ENCODE data around the gene KDM4B. TPM values are rescaled to one million over a fixed set of nuclear protein-coding genes. Genes with fewer than 3 reads are reported as not detected.

Gene KDM4B
- total and polyA plus RNA-seq, 4 donors: 3.2 to 19.7 (median 12.9) TPM

DNA sequence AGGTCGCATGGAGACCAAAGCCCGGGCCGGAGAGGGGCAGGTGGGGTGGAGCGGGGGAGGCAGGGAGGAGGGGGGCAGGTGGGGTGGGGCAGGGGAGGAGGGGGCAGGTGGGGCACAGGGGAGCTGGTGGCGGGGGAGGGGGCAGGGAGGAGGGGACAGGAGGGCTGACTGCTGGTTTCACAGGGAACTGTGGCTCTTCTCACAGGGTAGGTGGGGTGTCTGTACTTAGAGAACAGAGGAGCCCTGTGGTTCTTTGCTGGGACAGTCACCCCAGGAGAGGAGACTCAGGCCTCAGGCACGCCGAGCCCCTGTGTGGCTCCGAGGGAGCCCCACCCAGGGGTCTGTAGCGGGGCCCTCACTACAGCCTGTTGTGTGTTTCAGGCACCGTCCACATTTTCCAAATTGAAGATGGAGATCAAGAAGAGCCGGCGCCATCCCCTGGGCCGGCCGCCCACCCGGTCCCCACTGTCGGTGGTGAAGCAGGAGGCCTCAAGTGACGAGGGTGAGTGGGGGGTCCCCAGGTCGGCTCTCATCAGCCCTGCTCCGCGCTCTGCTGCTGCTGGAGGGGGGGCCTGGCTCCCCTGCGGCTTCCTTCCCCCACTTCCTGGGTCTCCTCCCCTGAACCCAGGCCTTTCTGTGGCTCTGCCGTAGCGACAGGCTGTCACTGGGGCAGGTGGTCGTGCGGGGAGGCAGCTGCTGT lies 162.7 kb downstream of the KDM4B start:
- H3K9me3 ChIP-seq (ENCODE audit: control insufficient read depth in 4 of 4, low read length in 3 of 4): no peaks in the 10 kb centered on the region
- peaks cover 4 to 41% (median 9%) of the 10 kb centered on the region in 4 donors for H3K36me3 ChIP-seq (ENCODE audit: control insufficient read depth in 4 of 4, insufficient read depth in 3 of 4, low read depth in 1 of 4, low read length in 3 of 4)
- no peak overlapping the region for H3K9ac ChIP-seq (ENCODE audit: low read depth in 1 of 2, low read length in 2 of 2)
- H3K27ac ChIP-seq (ENCODE audit: low read depth in 1 of 2, low read length in 2 of 2): no peak overlapping the region
- no peak for DNase-seq (ENCODE audit: low spot score)
- no peak overlapping the region for H3K4me3 ChIP-seq (ENCODE audit: low read depth in 1 of 3, low read length in 3 of 3)
- TF ChIP-seq, protein P1, sequence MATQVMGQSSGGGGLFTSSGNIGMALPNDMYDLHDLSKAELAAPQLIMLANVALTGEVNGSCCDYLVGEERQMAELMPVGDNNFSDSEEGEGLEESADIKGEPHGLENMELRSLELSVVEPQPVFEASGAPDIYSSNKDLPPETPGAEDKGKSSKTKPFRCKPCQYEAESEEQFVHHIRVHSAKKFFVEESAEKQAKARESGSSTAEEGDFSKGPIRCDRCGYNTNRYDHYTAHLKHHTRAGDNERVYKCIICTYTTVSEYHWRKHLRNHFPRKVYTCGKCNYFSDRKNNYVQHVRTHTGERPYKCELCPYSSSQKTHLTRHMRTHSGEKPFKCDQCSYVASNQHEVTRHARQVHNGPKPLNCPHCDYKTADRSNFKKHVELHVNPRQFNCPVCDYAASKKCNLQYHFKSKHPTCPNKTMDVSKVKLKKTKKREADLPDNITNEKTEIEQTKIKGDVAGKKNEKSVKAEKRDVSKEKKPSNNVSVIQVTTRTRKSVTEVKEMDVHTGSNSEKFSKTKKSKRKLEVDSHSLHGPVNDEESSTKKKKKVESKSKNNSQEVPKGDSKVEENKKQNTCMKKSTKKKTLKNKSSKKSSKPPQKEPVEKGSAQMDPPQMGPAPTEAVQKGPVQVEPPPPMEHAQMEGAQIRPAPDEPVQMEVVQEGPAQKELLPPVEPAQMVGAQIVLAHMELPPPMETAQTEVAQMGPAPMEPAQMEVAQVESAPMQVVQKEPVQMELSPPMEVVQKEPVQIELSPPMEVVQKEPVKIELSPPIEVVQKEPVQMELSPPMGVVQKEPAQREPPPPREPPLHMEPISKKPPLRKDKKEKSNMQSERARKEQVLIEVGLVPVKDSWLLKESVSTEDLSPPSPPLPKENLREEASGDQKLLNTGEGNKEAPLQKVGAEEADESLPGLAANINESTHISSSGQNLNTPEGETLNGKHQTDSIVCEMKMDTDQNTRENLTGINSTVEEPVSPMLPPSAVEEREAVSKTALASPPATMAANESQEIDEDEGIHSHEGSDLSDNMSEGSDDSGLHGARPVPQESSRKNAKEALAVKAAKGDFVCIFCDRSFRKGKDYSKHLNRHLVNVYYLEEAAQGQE (IDR thresholded peaks at IDR 0.05): no peak
- TF ChIP-seq EGR1 (IDR thresholded peaks at IDR 0.05; ENCODE audit: low read depth in 2 of 2) (no peak), HNF4G (IDR thresholded peaks at IDR 0.05) (no peak), JUND (IDR thresholded peaks at IDR 0.05) (no peak), FOXA1 (IDR thresholded peaks at IDR 0.05) (no peak)
- TF ChIP-seq, protein P2, sequence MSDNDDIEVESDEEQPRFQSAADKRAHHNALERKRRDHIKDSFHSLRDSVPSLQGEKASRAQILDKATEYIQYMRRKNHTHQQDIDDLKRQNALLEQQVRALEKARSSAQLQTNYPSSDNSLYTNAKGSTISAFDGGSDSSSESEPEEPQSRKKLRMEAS (IDR thresholded peaks at IDR 0.05): no peak
- TF ChIP-seq, protein P3, sequence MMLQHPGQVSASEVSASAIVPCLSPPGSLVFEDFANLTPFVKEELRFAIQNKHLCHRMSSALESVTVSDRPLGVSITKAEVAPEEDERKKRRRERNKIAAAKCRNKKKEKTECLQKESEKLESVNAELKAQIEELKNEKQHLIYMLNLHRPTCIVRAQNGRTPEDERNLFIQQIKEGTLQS (IDR thresholded peaks at IDR 0.05): no peak
- WGBS: 89% methylated on average over 25 of the region's 25 CpGs
- no peaks in the 10 kb centered on the region for H3K27me3 ChIP-seq (ENCODE audit: control insufficient read depth in 4 of 4, insufficient read depth in 4 of 4, low read length in 3 of 4)
- peaks cover 0 to 21% (median 1%) of the 10 kb centered on the region in 4 donors for H3K4me1 ChIP-seq (ENCODE audit: control insufficient read depth in 4 of 4, insufficient read depth in 4 of 4, low read length in 3 of 4)

DNA sequence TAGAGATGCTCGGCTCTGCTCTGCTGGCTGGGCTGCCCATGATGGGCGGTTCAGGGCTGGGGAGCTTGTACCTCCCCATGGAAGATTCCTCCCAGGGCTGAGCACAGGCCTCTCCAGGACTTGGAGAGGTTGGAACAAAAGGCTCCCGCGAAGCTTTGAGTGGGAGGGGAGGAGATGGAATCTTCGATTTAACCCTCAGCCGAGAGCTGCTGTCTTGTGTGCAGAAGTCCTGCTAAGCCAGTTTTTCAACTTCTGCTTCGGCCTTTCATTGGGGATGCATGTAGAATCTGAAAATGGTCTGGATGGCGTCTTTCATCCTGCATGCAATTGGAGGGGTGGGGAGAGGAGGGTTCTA lies 163.3 kb downstream of the KDM4B start:
- peaks cover 4 to 47% (median 10%) of the 10 kb centered on the region in 4 donors for H3K36me3 ChIP-seq (ENCODE audit: control insufficient read depth in 4 of 4, insufficient read depth in 3 of 4, low read depth in 1 of 4, low read length in 3 of 4)
- no peak overlapping the region for H3K9ac ChIP-seq (ENCODE audit: low read depth in 1 of 2, low read length in 2 of 2)
- TF ChIP-seq GABPA (IDR thresholded peaks at IDR 0.05 in 1 of 2, conservative IDR thresholded peaks at IDR 0.05 in 1 of 2) (no peak), FOXA2 (IDR thresholded peaks at IDR 0.05) (no peak), TAF1 (conservative IDR thresholded peaks at IDR 0.05) (no peak), YY1 (IDR thresholded peaks at IDR 0.05) (no peak)
- TF ChIP-seq, protein P3 (IDR thresholded peaks at IDR 0.05): no peak
- H3K27ac ChIP-seq (ENCODE audit: low read depth in 1 of 2, low read length in 2 of 2): no peak overlapping the region
- H3K9me3 ChIP-seq (ENCODE audit: control insufficient read depth in 4 of 4, low read length in 3 of 4): no peaks in the 10 kb centered on the region
- H3K4me1 ChIP-seq (ENCODE audit: control insufficient read depth in 4 of 4, insufficient read depth in 4 of 4, low read length in 3 of 4): peaks cover 0 to 17% (median 1%) of the 10 kb centered on the region in 4 donors
- DNase-seq (ENCODE audit: low spot score): no peak
- no peak overlapping the region for H3K4me3 ChIP-seq (ENCODE audit: low read depth in 1 of 3, low read length in 3 of 3)
- no peaks in the 10 kb centered on the region for H3K27me3 ChIP-seq (ENCODE audit: control insufficient read depth in 4 of 4, insufficient read depth in 4 of 4, low read length in 3 of 4)
- WGBS: 84% methylated on average over 8 of the region's 8 CpGs
